GM12865 (cell line): ENCODE results near the gene SMPX.

Experiments used
- DNase-seq: peaks from one replicate; pipeline ENCODE4 v3.0.0; 2010; ENCODE audit warnings: low read depth
- H3K4me3 ChIP-seq: 2 replicates; pipeline ENCODE4 v1.5.1; 2011; ENCODE audit warnings: mild to moderate bottlenecking, low read depth, low read length, control low read depth
- CTCF ChIP-seq: IDR thresholded peaks from 2 replicates; pipeline ENCODE4 v1.5.1; 2011; ENCODE audit warnings: low read length, control low read depth, low read depth, inconsistent platforms; ENCODE audit not compliant: insufficient read depth; ENCODE audit errors: missing control alignments

Gene SMPX

GRCh38 chrX:21678048-21678612, 79.8 kb downstream of the SMPX start:
- H3K4me3 ChIP-seq = no peak overlapping the region
- no peak for DNase-seq
- no peak for TF ChIP-seq CTCF

- H3K4me3 ChIP-seq = no peak overlapping the region
- TF ChIP-seq CTCF = no peak
- no peak for DNase-seq
Observed at GRCh38 chrX:21675931-21676330, 82.0 kb downstream of the SMPX start.

DNA sequence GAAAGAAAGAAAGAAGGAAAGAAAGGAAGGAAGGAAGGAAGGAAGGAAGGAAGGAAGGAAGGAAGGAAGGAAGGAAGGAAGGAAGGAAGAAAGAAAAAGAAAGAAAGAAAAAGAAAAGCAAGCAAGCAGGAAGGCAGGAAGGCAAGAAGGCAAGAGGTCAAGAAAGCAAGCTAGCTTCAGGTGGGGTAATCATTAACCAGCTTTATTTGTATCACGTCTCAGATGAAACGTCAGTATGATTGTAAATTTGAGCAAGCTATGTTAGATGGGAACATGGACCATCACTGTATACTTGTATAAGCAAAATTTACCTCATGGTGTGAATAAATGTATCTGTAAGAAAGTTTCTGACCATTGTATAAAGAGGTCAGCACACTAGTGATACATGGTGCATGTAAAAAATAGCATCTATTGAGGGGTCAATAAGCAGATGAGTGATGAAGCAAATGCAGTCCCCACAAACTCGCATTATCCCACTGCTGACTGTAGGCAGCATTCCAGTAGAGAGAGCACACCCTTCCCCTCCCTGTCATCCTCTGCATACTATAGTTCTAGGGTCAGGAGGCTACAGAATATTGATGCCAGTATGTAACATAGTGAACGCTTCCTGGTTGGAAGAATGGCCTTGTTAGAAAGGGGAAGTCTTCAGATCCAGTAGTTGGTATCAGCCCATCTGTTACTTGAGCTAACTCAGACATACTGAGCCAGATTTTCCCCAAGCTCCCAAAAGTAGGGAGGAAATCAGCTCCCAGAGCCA, 83.3 kb downstream of the SMPX start:
- DNase-seq = no peak
- no peak overlapping the region for H3K4me3 ChIP-seq
- no peak for TF ChIP-seq CTCF

DNA sequence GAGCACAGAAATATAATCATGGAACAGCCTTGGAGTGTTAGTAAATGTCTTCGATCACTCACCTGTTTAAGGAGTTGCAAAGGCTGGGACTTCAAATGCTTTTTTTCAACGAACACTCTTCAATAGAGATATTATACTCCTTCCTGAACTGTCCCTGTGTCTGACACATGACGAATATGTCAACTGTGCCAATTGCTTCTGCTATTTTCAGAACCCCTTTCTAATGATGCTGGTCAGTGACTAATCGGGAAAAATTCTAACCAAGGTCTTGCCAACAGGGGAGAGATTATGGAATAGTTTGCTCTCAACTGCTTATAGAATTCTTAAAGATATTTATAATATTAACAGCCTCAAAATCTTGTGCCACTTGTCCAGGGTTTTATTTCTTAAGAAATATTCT, 91.2 kb downstream of the SMPX start:
- TF ChIP-seq CTCF = no peak
- no peak overlapping the region for H3K4me3 ChIP-seq
- DNase-seq = no peak

GRCh38 chrX:21666252-21666651, 91.7 kb downstream of the SMPX start:
- DNase-seq = no peak
- no peak overlapping the region for H3K4me3 ChIP-seq
- TF ChIP-seq CTCF = no peak

GRCh38 chrX:21662761-21663160, 95.2 kb downstream of the SMPX start:
- no peak overlapping the region for H3K4me3 ChIP-seq
- TF ChIP-seq CTCF = no peak
- DNase-seq = no peak

DNA sequence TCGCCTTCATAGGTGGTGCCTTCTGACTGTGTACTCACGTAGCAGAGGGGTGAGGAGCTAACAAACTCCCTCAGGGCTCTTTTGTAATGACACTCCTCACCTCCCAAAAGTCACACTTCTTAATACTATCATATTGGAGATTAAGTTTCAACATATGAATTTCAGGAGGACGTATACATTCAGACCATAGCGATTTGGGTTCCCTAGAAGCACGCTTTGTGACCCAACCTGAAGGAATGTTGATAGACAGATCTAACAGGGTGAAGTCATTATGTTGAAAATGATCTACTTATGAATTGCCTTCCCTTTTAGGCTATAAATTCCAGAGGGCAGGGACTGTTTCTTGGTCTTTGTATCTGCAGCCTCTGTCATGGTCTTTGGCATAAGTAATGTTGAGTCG, 96.6 kb downstream of the SMPX start:
- TF ChIP-seq CTCF = no peak
- DNase-seq = no peak
- H3K4me3 ChIP-seq = no peak overlapping the region
